ENCODE measurements around the gene INPP4A.
A peak's percentile ranks its signal among the peaks of the same experiment; 100 is the strongest.

INPP4A gene

GRCh38 chr2:98460573-98461497 lies 16.2 kb downstream of the INPP4A start:
- DNase-seq (ENCODE audit: low spot score) = no peak

GRCh38 chr2:98461498-98462049 lies 16.9 kb downstream of the INPP4A start:
- no peak for DNase-seq (ENCODE audit: low spot score)

DNA sequence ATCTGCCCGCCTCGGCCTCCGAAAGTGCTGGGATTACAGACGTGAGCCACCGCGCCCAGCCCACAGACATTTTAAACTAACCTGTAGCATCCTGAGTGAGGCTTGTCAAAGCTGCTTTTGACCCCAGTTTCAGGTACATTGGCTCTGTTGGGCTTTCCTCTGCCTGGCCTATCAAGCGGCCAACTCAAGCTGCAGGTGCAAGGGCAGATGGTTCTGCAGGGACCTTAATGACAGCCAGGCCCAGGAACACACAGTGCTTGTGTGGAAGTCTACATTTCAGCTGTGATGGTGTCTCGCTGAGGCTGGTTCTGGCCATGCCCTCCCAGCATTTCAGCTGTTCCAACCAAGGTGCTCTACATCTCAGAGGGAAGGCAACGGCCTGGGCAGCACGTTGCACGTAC lies 18.4 kb downstream of the INPP4A start:
- DNase-seq (ENCODE audit: low spot score) = no peak

- DNase-seq (ENCODE audit: low spot score) = no peak
These were observed 18.9 kb downstream of the INPP4A start for GRCh38 chr2:98463551-98463971.

DNA sequence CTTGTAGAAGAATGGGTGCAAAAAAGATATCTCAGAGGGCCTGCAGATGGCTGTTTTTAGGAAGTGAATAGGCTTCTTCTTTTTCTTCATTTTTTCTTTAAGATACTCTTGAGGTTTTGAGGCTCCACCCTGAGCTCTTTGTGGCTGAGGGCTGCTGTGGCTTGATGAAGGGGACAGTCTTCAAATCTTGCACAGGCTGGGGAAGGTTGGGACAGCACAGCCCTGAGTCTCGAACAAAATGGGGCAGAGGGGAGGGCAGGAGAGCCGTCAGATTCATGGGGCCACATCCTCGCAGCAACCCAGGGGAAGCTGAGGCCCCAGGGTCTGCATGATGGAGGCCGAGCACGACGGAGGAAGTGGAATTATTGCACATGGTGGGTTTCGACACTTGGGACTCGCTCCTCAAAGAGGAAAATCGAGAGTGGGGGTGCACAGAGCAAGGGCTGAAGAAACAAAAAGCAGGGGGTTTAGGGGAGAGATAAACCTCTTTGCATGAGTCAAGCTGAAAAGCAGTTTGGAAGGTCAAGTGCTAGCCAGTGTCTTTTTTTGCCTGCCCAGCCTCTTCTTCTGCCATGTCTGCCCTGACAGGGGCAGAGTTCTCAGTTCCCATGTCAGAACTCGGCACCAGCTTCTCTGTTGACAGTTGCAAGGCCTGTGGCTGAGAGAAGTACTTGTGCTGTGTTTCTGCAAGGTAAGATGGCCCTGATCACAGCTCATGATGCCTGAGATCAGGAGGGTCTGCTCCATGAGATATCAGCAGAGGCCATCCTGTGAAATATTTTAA lies 19.5 kb downstream of the INPP4A start:
- DNase-seq (ENCODE audit: low spot score) = no peak

GRCh38 chr2:98464772-98465310 lies 20.2 kb downstream of the INPP4A start:
- no peak for DNase-seq (ENCODE audit: low spot score)

- DNase-seq (ENCODE audit: low spot score) = peak; percentile 21
These were observed 21.0 kb downstream of the INPP4A start for GRCh38 chr2:98465456-98466226.

GRCh38 chr2:98467082-98467536 lies 22.5 kb downstream of the INPP4A start:
- DNase-seq (ENCODE audit: low spot score) = no peak

- no peak for DNase-seq (ENCODE audit: low spot score)
These were observed 23.0 kb downstream of the INPP4A start for GRCh38 chr2:98467652-98468051.

DNA sequence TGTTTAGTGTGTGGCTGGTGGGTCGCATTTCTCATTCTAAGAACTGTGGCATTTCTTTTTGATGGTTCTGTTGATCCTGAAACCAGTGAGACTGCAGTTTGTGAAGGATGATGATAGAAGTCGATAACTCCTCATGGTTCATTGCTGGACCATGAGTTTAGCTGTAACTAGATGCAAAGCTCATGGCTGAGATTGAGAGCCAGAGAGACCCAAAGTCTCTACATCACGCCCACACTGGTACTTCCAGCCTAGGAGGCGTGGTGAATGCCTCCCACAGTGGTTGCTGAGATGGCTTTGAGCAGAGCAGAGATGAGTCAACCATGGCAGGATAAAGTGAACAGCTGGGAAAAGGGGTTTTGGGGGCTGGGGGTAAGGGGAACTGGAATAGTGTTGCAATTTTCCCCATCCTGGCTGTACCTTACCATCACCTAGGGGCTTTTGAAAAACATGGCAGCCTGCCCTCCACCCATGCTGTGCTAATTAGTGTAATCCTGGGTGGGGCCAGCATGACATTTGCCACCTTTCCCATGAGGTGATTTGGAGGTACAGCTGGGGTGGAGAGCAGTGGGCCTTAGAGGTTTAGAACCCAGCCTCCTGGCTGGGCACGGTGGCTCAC lies 24.1 kb downstream of the INPP4A start:
- no peak for DNase-seq (ENCODE audit: low spot score)

- DNase-seq (ENCODE audit: low spot score) = no peak
These were observed 25.3 kb downstream of the INPP4A start for GRCh38 chr2:98469862-98470544.

DNA sequence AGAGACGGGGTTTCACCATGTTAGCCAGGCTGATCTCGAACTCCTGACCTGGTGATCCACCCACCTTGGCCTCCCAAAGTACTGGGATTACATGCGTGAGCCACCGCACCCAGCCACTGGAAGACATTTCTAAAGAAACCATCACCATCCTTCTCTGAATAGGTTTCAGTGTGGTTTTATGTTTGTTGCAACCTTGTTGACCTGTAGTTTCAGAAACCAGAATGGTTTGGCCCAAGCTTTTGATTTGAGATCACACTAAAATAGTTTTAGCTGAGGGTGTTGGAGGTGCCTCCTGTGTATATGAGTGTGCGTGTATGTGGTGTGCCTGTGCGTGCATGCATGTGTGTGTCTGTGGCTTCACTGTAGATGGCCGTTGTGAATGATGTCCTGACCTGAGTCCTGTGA lies 26.2 kb downstream of the INPP4A start:
- no peak for DNase-seq (ENCODE audit: low spot score)

GRCh38 chr2:98471402-98472131 lies 26.9 kb downstream of the INPP4A start:
- DNase-seq (ENCODE audit: low spot score) = no peak

DNA sequence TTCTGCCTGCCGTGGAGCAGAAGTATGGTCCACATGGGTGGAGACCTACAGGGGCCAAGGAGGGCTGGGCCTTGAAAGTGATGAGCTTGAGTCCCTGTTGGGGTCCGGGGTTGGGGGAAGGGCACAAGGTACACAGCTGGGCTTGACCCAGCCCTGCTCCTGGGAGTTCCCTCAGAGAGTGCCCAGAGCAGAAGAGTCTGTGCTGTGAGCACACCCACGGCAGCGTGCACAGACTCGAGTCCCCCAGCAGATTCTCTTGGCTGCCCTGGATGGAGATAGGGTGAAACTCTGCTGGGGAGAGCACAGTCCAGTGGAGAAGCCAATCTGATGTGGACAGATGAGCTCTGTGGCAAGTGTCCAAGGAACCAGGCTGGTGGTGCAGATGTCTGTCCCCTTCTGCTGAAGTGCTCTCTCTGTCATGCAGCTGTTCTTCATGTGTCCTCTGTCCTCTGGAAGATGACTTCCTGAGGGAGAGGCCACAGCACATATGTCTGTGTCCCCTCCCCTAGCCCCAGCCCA lies 27.5 kb downstream of the INPP4A start:
- peak; percentile 28 for DNase-seq (ENCODE audit: low spot score)

DNA sequence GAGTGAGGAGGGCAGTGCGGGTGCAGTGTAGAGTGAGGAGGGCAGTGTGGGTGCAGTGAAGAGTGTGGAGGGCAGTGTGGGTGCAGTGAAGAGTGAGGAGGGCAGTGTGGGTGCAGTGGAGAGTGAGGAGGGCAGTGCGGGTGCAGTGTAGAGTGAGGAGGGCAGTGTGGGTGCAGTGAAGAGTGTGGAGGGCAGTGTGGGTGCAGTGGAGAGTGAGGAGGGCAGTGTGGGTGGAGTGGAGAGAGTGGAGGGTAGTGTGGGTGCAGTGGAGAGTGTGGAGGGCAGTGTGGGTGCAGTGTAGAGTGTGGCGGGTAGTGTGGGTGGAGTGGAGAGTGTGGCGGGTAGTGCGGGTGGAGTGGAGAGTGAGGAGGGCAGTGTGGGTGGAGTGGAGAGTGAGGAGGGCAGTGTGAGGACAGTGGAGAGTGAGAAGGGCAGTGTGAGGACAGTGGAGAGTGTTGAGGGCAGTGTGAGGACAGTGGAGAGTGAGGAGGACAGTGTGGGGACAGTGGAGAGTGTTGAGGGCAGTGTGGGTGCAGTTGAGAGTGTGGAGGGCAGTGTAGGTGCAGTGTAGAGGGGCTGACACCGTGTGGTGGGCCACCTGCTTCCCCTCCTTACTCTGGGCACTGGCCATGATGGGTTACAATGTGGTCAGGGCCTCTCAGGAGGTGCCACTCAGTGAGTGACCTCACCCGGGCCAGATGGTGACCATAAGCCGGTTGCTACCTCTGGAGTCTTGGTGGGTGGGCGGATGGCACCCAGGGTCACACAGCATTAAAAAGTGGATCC lies 28.5 kb downstream of the INPP4A start:
- no peak for DNase-seq (ENCODE audit: low spot score)

- no peak for DNase-seq (ENCODE audit: low spot score)
These were observed 29.5 kb downstream of the INPP4A start for GRCh38 chr2:98473995-98474780.

GRCh38 chr2:98474979-98475632 lies 30.4 kb downstream of the INPP4A start:
- DNase-seq (ENCODE audit: low spot score) = no peak
